LNCaP clone FGC (cell line): ENCODE data around the gene IQCE.

Experiments
- DNase-seq: peaks from one replicate; pipeline ENCODE4 v3.0.0-alpha.2; 2011; ENCODE audit warnings: low read depth
- H3K4me3 ChIP-seq: 2 replicates; pipeline ENCODE4 v1.5.1; 2011; ENCODE audit warnings: mild to moderate bottlenecking, low read depth, low read length, control low read depth
- CTCF ChIP-seq: IDR thresholded peaks from 2 replicates; pipeline ENCODE4 v1.5.1; 2012; ENCODE audit warnings: mild to moderate bottlenecking; ENCODE audit not compliant: control insufficient read depth, insufficient read depth; ENCODE audit errors: extremely low read depth

IQCE gene

GRCh38 chr7:2602406-2603043 lies 43.7 kb downstream of the IQCE start:
- H3K4me3 ChIP-seq, result no peak overlapping the region
- no peak for DNase-seq
- TF ChIP-seq CTCF, result no peak

- DNase-seq, result no peak
- no peak overlapping the region for H3K4me3 ChIP-seq
- TF ChIP-seq CTCF, result no peak
Observed at GRCh38 chr7:2603044-2603965, 44.5 kb downstream of the IQCE start.

GRCh38 chr7:2604608-2605174 lies 45.9 kb downstream of the IQCE start:
- no peak overlapping the region for H3K4me3 ChIP-seq
- no peak for TF ChIP-seq CTCF
- DNase-seq, result no peak

- no peak overlapping the region for H3K4me3 ChIP-seq
- DNase-seq, result no peak
- no peak for TF ChIP-seq CTCF
Observed at GRCh38 chr7:2605608-2606538, 47.1 kb downstream of the IQCE start.

GRCh38 chr7:2606539-2606936 lies 47.8 kb downstream of the IQCE start:
- H3K4me3 ChIP-seq, result no peak overlapping the region
- TF ChIP-seq CTCF, result no peak
- DNase-seq, result no peak

- no peak for DNase-seq
- TF ChIP-seq CTCF, result no peak
Observed at GRCh38 chr7:2607122-2607922, 48.5 kb downstream of the IQCE start.

More at GRCh38 chr7:2607122-2607922, 48.5 kb downstream of the IQCE start:
- H3K4me3 ChIP-seq, result no peak overlapping the region
